SK-N-SH treated with all-trans-retinoic acid at 6 μM for 48 hours (cell line): ENCODE results near the gene PDZD2.

Experiments used
- ARNTL ChIP-seq: fragments of 450-650 bp; formaldehyde crosslinking; IDR thresholded peaks from 2 replicates; pipeline ENCODE4 v1.5.0; 2020; ENCODE audit warnings: low read depth, mild to moderate bottlenecking, moderate library complexity, borderline replicate concordance
- GLIS3 ChIP-seq: fragments of 250-450 bp; sonication (Bioruptor Pico); IDR thresholded peaks from 2 replicates; pipeline ENCODE4 v1.5.0; 2020; ENCODE audit warnings: mild to moderate bottlenecking, moderate library complexity
- OSR1 ChIP-seq: fragments of 250-450 bp; sonication (Bioruptor Pico); IDR thresholded peaks from 2 replicates; pipeline ENCODE4 v1.8.0; 2022; ENCODE audit warnings: moderate library complexity, mild to moderate bottlenecking, inconsistent platforms
- PATZ1 ChIP-seq: fragments of 250-450 bp; sonication (Bioruptor Pico); IDR thresholded peaks from 2 replicates; pipeline ENCODE4 v1.8.0; 2020; ENCODE audit warnings: mild to moderate bottlenecking, moderate library complexity, borderline replicate concordance
- POU6F1 ChIP-seq: fragments of 250-450 bp; sonication (Bioruptor Pico); IDR thresholded peaks from 2 replicates; pipeline ENCODE4 v1.8.0; 2021; ENCODE audit warnings: low read depth, mild to moderate bottlenecking, moderate library complexity, borderline replicate concordance
- RARB ChIP-seq: fragments of 250-450 bp; sonication (Bioruptor Pico); IDR thresholded peaks from 2 replicates; pipeline ENCODE4 v1.8.0; 2021; ENCODE audit warnings: mild to moderate bottlenecking, moderate library complexity
- TSHZ2 ChIP-seq: fragments of 250-450 bp; sonication (Bioruptor Pico); IDR thresholded peaks from 2 replicates; pipeline ENCODE4 v1.5.0; 2020; ENCODE audit warnings: mild to moderate bottlenecking, moderate library complexity
- ZC3H10 ChIP-seq: fragments of 250-450 bp; sonication (Bioruptor Pico); IDR thresholded peaks from 2 replicates; pipeline ENCODE4 v1.5.1; 2021; ENCODE audit warnings: mild to moderate bottlenecking, moderate library complexity
- ZFP3 ChIP-seq: fragments of 250-450 bp; sonication (Bioruptor Pico); IDR thresholded peaks from 2 replicates; pipeline ENCODE4 v1.5.0; 2020; ENCODE audit warnings: mild to moderate bottlenecking, moderate library complexity
- ZFP30 ChIP-seq: fragments of 450-650 bp; formaldehyde crosslinking; IDR thresholded peaks from 2 replicates; pipeline ENCODE4 v1.5.0; 2022; ENCODE audit warnings: mild to moderate bottlenecking, moderate library complexity
- ZNF70 ChIP-seq: fragments of 450-650 bp; formaldehyde crosslinking; IDR thresholded peaks from 2 replicates; pipeline ENCODE4 v1.5.0; 2020; ENCODE audit warnings: mild to moderate bottlenecking, moderate library complexity
- ZNF8 ChIP-seq: fragments of 450-650 bp; formaldehyde crosslinking; IDR thresholded peaks from 2 replicates; pipeline ENCODE4 v1.5.0; 2020; ENCODE audit warnings: mild to moderate bottlenecking, moderate library complexity
- TF ChIP-seq, protein P1 (sequence below): fragments of 250-450 bp; sonication (Bioruptor Pico); IDR thresholded peaks from 2 replicates; pipeline ENCODE4 v1.5.1; 2021; ENCODE audit warnings: mild to moderate bottlenecking, moderate library complexity

DNA sequence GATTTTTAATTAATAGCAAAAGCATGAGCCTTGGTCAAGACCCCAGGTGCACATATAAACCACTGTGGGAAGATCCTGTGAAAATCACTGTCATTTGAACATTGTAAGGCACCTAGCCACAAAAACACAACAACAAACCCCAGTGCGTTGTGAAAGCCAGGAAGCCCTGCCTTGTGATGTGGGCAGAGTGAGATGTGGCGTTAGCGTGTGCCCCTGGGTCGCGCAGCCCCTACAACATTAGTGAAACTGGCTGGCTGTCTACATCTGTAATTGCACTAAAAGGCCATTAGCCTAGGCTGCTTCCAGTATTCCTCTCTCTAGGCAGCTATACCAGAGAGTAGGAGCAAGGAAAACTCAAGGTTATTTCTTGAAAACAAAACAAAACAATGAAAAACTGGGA is 21.1 kb upstream of the PDZD2 start:
- TF ChIP-seq ZFP3 (CRISPR knock-in tag), result no peak
- TF ChIP-seq GLIS3 (CRISPR knock-in tag), result no peak
- no peak for TF ChIP-seq ZFP30 (CRISPR knock-in tag)
- no peak for TF ChIP-seq ARNTL (CRISPR knock-in tag)
- TF ChIP-seq PATZ1, result no peak
- no peak for TF ChIP-seq RARB
- no peak for TF ChIP-seq POU6F1 (CRISPR knock-in tag)
- TF ChIP-seq ZNF8 (CRISPR knock-in tag), result no peak
- no peak for TF ChIP-seq OSR1 (CRISPR knock-in tag)
- TF ChIP-seq ZNF70 (CRISPR knock-in tag), result no peak
- TF ChIP-seq ZC3H10 (CRISPR knock-in tag), result no peak
- TF ChIP-seq, protein P1, sequence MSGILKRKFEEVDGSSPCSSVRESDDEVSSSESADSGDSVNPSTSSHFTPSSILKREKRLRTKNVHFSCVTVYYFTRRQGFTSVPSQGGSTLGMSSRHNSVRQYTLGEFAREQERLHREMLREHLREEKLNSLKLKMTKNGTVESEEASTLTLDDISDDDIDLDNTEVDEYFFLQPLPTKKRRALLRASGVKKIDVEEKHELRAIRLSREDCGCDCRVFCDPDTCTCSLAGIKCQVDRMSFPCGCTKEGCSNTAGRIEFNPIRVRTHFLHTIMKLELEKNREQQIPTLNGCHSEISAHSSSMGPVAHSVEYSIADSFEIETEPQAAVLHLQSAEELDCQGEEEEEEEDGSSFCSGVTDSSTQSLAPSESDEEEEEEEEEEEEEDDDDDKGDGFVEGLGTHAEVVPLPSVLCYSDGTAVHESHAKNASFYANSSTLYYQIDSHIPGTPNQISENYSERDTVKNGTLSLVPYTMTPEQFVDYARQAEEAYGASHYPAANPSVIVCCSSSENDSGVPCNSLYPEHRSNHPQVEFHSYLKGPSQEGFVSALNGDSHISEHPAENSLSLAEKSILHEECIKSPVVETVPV (CRISPR knock-in tag), result no peak
- TF ChIP-seq TSHZ2 (CRISPR knock-in tag), result no peak
